COR-L47 (cell line): ENCODE data around the gene ARHGAP4.

Experiments used
- DNase-seq: peaks from one replicate; lab custom pipeline; 2025; lab: John Stamatoyannopoulos, UW

The ARHGAP4 gene

DNA sequence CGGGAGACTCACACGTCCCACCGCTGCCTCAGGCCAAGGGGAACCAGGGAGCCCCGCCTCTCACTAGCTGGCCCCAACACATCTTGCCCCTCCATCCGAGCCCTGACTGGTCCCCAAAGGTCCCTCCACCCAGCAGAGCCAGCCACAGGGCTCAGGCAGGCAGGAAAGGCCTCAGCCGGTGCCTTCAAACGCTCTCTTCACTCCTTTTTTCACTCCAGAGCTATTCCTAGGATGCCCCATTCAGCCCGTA is 1.5 kb upstream of the ARHGAP4 start:
- no peak for DNase-seq

DNA sequence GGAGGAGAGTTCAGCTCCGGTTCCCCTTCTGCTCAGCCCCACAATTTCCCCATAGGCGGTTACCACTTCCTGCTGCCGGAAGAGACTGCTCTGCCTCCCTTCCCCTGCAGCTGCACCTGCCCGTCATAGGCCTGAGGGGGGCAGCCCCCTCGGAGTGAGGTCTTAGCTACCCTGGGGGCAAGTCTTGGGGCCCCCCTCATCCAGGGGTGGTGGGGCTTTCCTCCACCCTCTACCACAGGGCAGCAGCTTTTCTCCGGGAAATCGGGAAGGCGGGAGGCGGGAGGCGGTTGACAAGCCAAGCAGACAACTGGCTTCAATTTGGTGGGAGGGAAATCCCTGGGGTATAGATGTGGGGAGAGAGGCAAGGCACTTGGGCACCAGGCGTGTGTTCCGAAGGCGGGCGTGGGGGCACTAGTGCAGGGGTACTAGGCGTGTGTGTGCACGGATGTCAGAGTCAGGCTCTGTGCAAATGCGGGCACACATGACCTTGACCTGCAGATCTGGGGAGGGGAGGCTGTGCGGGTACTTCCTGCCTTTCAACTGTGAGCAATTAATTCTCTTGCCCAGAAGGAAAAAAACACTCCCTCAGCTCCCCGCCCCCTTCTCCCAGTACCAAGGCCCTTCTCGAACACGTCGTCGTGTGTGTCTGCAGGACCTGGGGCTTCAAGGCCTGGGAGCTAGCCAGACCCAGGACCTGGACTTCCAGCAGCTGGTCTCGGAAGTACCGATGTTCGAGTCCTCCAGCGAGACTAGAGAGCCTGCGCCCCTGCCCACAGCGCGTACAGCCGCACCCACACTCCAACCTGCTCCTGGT is 1.0 kb upstream of the ARHGAP4 start:
- peak; percentile 40 for DNase-seq

DNA sequence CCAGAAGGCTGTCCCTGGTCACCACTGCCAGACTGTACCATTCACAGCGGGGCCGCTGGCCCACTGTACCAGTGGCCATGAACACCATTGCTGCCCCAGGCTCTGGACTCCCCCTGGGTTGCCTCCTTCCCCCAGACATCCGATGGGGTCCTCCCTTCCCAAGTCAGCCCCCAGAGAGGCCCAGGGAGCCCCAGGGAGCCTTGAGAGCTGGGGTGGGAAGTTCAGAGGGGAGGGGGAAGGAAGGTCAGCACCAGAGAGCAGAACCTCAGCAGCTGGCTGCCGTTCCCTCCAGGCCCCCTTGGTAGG is 441 bp upstream of the ARHGAP4 start:
- DNase-seq: no peak

DNA sequence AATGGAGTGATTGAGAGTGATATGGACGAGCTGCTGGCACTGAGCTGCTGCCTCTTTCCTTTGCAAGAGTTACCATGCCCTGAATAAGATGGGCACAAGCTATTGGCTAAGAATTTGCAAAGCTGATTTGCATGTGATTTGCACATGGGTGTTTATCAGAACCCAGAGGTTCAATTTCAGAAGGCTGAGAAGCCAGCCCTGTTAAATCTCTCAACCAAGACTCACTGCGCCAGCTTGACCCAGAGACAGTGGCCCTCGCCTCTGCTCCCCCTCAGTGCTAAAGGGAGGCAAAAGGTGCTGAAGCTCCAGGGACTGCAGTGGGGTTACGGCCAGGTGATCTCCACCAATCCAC is 701 bp downstream of the ARHGAP4 start:
- no peak for DNase-seq

DNA sequence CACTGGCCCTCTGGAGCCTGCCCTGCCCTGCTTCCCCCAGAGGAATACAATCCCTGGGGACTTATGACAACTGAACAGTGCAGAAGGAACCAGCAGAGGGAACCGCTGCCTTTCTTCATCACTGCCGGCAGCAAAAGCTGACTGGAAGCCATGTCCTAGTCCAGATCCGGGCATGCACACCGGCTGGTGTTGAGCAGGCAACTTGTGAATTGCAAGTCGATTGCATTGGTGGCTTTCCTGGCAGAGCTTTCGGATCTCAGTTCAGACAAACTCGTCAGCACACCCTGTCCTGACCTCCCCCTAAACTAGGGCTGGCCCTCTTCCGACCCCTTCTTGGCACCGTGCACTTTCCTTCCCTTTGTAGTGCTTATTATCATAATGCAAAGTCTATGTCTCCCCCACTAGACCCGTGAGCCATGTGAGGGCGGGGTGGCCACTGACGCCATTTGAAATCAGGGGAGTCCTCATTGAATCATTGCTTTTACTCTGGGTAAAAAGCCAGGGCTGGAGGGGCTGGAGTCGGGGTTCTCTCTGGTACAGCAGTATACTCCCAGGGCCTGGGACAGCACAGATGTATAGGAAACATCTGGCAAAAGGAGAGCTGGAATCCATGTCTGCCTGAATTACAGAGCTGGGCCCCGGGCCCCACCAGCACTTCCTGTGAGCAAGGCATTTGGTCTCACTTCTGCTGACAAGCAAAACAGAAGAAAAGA is 1.8 kb downstream of the ARHGAP4 start:
- DNase-seq: peak; percentile 30

DNA sequence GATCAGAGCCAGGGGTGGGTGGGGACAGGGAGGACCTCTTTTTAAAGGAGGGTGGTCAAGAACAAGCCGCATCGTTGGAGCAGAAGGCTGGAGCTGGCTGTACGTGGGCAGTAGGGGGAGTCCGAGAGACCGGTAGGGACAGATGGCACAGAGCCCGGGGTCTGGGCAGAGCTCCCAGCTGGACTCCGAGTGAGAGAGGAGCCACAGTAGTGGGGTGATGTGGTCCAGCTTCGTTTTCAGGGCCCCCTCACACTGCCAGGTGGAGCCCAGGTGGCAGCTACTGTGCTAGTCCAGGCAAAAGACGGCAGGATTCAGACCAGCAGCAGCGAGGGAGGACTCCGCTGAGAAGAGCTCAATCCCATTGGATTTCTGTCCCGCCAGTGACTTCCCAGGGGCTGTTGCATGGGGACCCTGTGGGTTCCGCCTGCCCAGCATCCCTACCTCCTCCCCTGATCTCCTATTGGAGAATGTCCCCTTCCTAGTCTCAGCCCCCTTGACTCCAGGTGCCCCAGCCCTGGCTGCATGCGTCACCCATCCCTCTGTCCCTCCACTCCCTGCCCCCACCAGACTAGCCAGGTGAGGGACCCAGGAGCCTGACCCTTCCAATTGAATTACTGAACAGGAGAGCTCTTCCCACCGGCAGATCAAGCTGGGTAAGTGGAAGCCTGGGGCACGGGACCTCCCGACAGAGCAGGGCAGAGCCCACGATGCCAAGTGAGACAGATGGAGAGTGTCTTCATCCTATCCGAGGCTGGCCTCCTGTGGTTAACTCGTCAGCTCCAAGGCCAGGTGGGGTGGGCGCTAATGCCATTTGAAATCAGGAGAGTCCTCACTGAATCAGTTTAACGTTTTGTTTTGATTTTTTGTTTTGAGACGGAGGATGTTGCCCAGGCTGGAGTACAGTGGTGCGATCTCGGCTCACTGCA is 2.9 kb downstream of the ARHGAP4 start:
- DNase-seq: peak; percentile 48

DNA sequence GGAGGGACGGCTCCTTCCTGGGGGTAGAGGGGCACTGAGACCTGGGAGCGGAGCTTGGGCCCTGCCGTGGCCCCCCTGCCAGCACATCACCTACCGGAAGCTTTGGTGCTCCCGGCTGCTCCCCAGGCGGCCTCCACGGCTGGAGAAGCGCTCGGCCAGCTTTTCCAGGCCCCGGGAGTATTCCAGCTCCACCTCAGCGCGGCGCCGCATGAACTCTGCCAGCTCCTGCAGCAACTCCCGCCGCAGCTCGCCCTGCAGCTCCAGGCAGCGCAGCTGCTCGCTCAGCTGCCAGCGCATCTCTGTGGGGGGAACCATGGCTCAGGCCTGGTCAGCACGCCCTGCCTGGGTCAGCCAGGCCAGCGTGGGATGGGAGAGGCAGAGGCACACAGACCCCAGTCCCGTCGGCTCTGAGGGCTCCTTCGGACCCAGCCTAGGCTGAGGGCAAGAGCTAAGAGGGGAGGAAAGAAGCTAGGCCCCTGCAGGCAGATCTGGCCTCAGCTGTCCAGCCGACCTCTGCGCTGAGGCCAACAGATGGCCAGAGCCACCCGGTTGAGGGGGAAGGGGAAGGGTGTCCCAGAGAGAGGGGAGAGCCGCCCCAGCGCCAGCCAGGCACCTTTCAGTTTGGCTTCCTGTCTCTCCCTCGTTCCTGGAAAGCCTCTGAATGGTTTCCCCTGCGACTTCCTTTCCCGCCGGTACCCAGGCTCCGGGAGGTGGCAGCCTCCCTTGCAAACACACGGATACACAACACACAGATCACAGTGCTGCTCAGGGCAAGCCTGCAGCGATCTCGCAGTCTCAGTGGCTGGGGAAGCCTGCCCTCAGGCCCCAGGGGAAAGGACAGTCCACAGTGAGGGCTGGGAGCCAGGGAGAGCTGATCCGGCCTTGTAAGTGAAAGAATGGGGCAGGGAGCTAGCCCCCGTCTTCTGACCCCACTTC is 4.3 kb downstream of the ARHGAP4 start:
- DNase-seq: no peak

DNA sequence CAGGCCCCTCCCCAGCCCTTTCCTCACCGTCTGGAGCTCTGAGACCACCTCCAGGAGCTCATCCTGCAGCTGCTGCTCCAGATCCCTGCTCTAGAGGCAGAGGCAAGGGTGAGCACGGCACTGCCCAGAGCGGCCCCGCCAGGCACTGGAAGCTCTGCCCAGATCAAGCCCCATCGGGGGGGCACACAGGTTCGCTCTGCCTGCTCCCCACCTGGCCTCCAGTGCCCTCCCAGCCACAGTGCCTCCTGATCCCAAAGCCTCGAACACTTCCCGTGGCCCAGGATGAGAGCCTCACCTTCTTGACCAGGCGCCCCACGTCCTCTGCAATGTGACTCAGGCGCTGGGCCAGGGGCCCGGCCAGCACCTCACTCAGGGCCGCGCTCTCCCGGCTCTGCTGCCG is 5.0 kb downstream of the ARHGAP4 start:
- no peak for DNase-seq

DNA sequence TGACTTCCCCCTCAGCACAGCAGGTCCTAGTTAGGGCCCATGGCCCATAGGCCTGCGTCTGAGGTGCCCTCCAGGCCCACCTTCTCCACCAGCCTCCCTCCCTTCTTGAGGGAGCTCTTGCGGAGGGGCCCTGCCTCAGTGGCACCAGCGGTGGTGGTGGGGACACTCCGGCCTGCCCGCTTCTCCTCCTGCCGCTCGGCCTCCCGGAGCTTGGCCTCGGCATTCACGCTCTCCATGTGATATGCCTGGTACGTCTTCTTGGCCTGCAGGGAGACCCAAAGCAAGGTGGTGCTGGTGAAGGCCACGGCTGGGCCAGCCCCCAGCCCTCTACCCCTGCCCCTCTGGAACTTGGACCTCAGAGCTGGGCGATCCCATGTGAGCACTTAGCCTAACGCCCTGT is 5.5 kb downstream of the ARHGAP4 start:
- no peak for DNase-seq

DNA sequence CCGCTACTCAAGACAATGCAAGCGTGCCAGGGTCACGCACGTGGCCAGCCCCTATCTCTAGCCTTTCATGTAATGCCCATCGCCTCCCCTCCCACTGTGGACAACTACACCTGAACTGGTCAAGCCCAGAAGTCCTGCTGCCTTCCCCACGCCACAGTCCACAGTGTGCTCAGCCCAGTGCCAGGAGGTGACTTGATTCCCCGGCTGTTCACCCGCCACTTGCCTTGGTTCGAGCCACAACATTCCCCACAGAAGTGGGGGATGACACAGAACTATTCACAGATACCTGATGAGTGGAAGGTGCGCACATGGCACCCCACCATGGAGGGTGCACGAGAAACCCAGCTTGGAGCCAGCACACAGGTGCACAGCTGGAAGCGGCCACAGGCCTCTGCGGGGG is 6.8 kb downstream of the ARHGAP4 start:
- no peak for DNase-seq

DNA sequence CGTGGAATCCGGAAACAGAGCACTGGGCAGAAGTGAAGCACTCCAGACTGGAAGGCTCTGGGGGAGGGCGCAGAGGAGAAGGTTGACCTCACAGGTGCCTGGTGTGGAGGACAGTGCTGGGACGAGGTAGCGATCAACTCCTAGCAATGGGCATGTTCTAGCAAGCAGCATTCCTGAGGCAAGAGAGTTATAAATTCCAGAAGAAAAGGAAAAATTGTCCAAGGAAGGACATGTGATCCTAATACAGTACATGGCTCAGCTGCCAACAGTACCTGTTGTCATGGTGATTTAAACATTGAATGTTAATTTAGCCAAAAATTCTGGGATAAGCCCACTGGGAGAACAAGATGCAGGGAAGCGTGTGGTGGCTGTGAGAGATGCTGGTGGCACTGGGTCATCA is 8.2 kb downstream of the ARHGAP4 start:
- no peak for DNase-seq

DNA sequence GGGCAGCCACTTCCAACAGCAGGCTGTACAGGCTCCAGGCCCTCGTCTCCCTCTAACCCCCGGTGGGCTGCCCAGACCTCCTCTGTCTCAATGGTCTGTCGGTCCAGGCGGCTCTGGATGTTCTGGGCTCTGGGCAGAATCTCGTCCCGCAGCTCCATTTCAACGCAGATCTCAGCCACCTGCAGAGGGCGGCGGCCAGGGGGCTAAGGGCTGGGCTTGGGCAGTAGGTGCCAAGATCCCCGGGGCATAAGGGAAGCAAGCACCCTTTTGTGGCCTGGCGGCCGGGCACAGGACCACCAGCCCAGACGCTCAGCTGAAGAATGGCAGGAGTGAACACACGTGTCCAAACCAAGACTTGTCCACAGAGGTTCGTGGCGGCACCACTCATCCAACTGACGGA is 12.4 kb downstream of the ARHGAP4 start:
- no peak for DNase-seq

DNA sequence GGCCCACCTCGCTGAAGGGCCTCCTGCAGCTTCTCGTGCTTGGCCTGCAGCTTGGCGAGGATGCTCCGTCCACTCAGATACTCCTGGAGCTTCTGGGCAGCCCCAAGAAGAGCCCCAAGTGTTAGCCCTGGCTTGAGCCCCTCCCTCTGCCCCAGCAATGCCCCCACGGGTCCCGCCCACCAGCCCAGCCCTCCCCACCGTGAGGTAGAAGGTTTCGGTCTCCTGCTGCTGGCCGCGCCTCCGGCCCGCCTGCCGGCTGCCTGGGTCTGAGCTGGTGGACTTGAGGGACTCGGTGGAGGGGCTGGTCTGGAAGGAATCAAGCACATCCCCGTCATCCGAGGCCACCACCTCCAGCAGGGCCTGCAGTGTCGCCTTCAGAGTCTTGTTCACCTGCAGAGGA is 12.9 kb downstream of the ARHGAP4 start:
- no peak for DNase-seq

DNA sequence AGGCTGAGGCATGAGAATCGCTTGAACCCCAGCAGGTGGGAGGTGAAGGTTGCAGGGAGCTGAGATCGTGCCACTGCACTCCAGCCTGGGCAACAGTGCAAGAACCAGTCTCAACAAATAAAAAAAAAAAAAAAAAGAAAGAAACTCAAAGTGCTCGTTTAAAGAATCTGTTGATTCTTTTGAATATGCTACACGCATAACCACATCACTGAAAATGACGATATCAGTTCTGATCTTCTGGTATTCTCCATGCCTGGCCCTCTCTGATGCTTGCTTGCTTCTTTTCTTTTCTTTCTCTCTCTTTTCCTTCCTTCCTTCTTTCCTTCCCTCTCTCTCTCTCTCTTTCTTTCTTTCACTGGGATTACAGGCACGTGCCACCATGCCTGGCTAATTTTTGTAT is 14.3 kb downstream of the ARHGAP4 start:
- DNase-seq: no peak

DNA sequence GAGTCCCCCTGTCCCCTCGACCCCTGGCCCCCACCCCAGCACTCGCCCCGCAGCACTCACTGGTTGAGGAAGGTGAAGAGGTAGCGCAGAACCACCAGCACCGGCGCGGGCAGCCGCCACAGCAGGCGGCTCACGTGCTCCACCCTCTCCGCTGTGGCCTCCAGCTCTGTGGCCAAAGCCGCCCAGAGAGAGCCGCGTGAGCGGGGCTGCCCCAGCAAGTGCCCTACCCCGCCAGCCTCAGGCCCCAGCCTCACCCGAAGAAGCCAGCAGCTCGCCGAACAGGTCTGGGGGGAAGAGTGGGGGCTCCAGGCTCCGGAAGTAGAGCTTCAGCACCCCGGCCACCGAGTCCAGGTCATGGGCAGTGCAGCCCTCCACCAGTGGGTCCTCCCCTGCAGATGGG is 15.6 kb downstream of the ARHGAP4 start:
- DNase-seq: no peak

DNA sequence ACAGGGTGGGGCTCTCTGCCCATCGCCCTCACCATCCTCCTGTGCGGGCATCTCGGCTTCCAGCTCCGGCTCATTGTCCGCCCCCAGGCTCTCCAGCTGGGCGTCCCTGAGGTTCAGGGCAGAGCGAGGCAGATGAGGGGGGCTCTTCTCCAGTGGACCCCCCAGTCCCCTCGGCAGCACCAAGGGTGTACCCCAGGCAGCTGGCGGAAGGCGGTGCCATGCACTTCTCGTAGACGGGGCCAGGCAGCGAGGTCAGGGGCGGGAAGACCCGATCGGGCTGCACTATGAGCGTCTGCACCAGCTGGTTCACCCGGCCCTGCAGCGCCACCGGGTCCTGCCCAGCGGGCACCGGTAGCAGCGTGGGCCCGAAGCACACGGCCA is 16.1 kb downstream of the ARHGAP4 start:
- DNase-seq: no peak

DNA sequence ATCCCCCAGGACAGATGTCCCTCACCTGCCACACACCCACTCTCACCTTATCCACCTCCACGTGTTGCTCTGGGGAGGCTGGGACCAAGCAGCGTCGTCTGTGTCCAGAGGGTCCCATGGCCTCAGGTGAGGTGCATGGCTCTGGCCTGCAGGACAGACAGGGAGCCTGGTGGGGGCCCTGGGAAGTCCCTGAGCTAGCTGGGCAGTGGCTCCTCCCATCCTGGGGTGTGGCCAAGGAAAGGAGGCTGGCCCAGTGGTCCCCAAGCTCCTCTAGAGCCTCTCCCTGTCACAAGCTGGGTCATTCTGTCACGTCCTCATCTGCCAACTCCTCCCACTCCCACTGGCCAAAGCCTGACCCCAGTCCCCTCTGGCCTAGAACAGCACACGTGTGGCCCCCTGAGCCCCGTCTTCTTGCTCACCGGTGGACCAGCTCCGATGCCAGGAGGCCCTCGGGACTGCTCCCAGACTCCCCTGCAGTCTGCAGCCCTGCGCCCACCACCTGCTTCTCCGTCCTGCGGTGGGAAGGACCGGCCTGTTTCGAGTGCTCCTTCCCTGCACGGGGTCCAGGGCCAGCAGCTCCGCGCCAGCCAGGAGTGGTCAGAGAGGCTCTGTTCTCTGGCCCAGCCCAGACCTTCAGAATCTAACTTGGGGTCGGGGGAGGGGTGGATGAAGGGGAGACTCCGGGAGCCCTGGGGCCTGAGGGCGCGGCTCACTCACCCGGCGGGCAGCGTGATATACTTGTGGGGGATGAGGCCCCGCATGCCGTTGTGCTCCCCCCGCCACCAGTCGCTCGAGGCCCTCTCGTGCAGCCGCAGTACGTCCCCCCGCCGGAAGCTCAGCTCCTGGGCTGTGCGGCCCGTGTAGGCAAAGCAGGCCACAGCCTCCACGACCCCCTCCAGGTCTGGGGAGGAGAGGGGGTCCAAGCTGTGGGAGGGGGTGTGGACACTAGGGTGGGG is 16.8 kb downstream of the ARHGAP4 start:
- DNase-seq: no peak

DNA sequence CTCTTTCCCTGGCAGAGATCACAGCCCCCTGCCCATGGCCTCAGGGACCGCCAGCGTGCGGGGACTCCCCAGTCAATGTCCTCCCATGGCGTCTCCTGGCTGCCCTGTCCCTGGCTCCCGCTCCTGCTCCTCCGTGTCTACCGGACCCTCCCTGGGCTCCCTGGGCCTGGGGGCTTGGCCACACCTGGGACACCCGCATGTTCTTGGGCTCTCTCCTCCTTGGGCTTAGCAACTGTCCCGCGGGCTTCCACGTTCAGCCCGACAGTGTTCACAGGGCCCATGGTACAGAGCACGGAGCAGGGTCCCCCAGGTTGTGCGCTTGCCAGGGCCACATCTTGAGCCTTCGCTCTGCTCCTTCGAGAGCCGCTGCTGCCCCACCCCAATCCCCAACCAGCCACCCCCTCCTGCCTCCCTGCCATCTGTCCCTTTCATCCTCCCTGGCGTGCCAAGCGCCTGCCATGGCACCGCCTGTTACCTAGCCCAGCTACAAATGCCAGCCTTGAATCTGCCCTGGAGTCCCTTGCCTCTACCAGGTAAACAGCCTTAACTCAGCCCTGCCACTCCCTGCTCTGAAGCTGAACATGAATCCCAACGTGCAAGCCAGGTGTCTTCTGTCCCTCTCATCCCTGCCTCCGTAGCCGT is 17.7 kb downstream of the ARHGAP4 start:
- no peak for DNase-seq

DNA sequence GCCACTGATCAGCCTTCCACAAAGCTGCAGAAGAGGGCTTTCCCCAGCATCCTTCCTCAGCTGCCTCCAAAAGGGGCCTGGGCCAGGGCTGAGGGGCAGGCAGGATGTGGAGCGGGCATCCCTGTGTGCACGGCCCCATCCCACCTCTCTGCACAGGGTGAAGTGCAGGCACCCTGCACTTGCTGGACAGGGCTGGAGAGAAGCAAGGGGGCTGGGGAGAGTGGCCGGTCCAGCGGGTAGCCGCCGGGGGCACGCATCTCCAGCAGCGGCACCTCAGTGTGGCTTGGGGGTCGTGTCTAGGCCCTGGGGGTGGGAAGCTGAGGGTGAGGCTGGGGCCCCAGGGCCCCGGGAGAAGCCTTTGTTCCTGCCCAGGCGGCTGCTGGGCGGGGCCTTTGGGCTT is 18.6 kb downstream of the ARHGAP4 start:
- no peak for DNase-seq

DNA sequence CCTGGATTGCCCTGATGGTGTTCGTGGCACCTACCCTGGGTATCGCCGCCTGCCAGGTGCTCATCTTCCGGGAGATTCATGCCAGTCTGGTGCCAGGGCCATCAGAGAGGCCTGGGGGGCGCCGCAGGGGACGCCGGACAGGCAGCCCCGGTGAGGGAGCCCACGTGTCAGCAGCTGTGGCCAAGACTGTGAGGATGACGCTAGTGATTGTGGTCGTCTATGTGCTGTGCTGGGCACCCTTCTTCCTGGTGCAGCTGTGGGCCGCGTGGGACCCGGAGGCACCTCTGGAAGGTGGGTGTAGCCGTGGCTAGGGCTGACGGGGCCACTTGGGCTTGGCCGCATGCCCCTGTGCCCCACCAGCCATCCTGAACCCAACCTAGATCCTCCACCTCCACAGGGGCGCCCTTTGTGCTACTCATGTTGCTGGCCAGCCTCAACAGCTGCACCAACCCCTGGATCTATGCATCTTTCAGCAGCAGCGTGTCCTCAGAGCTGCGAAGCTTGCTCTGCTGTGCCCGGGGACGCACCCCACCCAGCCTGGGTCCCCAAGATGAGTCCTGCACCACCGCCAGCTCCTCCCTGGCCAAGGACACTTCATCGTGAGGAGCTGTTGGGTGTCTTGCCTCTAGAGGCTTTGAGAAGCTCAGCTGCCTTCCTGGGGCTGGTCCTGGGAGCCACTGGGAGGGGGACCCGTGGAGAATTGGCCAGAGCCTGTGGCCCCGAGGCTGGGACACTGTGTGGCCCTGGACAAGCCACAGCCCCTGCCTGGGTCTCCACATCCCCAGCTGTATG is 19.7 kb downstream of the ARHGAP4 start:
- DNase-seq: no peak
